ENCODE results near the gene NCR3LG1.
A peak's percentile ranks its signal among the peaks of the same experiment; 100 is the strongest.

NCR3LG1 gene

GRCh38 chr11:17351510-17352176, at the start of gene NCR3LG1:
Gene NCR3LG1, plus strand, starts transcription at chr11:17351800. Its CDS starts 170 bp downstream, at chr11:17351970.
- H3K36me3 Mint-ChIP-seq = no peaks in the 10 kb centered on the region
- peak within 1 kb of the TSS; percentile 91 for H3K4me3 Mint-ChIP-seq
- H3K27ac Mint-ChIP-seq = peak within 1 kb of the TSS; percentile 86
- peaks cover 38% of the 10 kb centered on the region for H3K4me1 Mint-ChIP-seq
- no peaks in the 10 kb centered on the region for H3K9me3 Mint-ChIP-seq
- no peaks in the 10 kb centered on the region for H3K27me3 Mint-ChIP-seq

DNA sequence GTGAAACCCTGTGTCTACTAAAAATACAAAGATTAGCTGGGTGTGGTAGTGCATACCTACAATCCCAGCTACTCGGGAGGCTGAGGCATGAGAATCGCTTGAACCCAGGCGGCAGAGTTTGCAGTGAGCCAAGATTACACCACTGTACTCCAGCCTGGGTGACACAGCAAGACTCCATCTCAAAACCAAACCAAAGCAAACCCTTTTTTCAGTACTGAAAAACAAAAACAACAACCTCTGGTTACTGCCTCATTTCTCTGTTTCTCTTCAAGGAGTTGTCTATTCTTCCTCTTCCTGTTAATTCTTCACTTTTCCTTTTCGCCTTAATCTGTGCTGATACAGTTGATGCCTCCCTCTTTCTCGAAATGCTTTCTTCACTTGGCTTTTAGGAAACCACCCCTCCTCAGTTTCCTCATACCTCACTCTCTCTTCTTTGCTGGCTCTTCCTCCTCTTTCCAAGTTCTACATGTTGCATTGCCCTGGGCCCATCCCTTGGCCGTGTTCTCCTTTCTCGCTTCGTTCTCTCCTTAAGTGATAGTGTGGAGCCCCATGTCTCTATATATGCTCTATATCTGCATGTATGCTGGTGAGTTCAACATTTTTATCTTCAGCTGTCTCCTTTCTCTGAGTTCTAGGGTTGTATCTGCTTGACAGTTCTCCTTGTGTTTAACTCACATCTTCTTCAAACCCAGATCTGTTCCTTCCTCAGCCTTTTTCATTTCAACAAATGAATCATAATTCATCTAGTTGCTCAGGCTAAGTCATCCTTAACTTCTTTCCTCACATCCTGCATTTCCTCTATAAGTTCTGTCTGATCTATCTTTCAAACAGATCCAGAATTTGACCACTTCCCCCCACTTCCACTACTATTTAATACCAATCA, 38.0 kb upstream of the NCR3LG1 start:
- Mint-ChIP-seq H3K27ac (no peak overlapping the region), H3K4me3 (no peak overlapping the region)

DNA sequence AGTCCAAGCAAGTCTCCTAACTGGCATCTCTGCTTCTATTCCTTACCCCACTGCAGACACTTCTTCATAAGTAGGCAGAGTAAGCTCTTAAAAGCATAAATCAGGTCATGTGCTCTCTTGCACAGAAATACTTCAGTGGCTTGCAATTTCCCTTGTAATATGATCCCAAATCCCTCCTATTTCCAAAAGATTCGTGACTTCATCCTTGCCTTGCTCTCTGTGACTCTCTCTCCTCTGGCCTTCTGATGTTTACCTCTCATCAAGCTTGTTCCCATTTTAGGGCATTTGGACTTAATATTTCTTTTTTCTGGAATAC, 37.4 kb upstream of the NCR3LG1 start:
- Mint-ChIP-seq H3K9me3 (no peaks in the 10 kb centered on the region), H3K27ac (no peak overlapping the region), H3K27me3 (no peaks in the 10 kb centered on the region), H3K4me3 (no peak overlapping the region), H3K36me3 (peaks cover 9% of the 10 kb centered on the region), H3K4me1 (no peaks in the 10 kb centered on the region)

More for the DNA sequence above, 38.0 kb upstream of the NCR3LG1 start:
- Mint-ChIP-seq H3K4me1 (no peaks in the 10 kb centered on the region), H3K27me3 (no peaks in the 10 kb centered on the region), H3K9me3 (no peaks in the 10 kb centered on the region), H3K36me3 (peaks cover 7% of the 10 kb centered on the region)

DNA sequence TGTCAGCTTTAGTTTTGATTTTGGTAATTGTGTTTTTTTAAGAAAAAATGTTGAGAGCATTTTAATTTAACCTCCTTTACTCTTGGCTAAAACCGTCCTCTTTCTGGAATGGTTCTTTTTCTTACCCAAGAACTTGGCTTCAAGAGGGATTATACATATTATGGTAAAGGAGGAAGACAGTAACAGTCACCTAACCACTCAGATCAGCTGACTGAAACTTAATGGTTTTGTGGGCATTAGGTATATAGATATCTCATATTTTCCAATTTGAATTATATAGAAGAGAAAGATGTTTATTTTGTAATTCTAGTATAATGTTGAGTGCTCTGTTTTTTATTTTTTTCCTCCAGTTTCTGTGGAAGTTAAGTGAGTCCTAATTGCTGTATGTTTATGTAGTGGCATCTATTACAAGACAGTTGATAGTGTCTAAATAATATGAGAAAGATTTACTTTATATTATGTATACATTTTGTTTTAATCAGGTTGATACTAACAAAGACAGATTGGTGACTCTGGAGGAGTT, 36.6 kb upstream of the NCR3LG1 start:
- no peaks in the 10 kb centered on the region for H3K4me1 Mint-ChIP-seq

DNA sequence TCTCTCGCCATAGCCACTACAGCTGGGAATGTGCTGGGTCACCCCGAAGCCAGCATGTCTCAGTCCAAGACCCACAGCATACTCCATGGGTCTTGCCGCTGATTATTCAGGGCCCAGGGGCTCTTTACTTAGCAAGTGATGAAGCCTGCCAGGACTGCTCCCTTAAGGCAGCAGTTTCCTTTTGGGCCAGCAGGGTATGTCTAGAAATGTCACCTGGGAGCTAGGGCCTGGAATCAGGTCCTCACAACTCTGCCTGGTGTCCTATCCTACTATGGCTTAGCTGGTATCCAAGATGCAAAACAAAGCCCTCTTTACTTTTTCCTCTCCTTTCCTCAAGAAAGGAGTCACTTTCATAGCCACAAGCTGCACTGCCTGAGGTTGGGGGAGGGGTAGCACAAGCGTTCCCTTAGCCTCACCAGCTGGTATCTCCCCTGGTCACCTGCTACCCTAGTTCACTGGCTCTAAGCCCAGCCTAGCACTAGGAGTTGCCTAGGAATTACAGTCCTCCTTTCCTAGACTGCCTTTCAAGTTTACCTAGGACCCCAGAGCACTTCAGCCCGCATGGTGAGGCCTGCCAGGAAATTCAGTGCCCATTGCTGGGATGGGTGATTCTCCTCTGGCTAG, 22.6 kb upstream of the NCR3LG1 start:
- H3K4me1 Mint-ChIP-seq = peaks cover 20% of the 10 kb centered on the region
- no peak overlapping the region for H3K27ac Mint-ChIP-seq
- peaks cover 23% of the 10 kb centered on the region for H3K36me3 Mint-ChIP-seq
- H3K4me3 Mint-ChIP-seq = no peak overlapping the region
- H3K27me3 Mint-ChIP-seq = no peaks in the 10 kb centered on the region
- H3K9me3 Mint-ChIP-seq = no peaks in the 10 kb centered on the region

More for the DNA sequence above, 36.6 kb upstream of the NCR3LG1 start:
- Mint-ChIP-seq H3K27me3 (no peaks in the 10 kb centered on the region), H3K27ac (no peak overlapping the region), H3K9me3 (no peaks in the 10 kb centered on the region), H3K4me3 (no peak overlapping the region), H3K36me3 (peaks cover 12% of the 10 kb centered on the region)

DNA sequence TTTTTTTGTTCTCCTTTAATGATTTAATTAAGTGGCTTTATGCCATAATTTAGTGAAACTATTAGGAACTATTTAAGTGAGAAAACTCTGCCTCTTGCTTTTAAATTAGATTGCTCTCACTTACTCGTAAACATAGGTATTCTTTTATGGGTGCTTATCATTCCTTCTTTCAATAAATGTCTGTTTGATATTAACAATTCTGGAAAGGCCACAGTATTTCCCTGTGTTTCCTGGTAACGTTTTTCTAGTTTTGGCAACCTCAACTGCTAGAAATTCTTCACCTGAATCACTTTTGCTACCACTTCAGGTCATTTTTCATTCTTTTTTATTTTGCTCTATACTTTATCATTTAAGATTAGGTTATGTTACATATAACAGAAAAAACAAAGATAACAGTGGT, 19.9 kb upstream of the NCR3LG1 start:
- Mint-ChIP-seq H3K4me3 (no peak overlapping the region), H3K27ac (no peak overlapping the region), H3K4me1 (peaks cover 17% of the 10 kb centered on the region), H3K36me3 (peaks cover 15% of the 10 kb centered on the region), H3K9me3 (no peaks in the 10 kb centered on the region), H3K27me3 (no peaks in the 10 kb centered on the region)

DNA sequence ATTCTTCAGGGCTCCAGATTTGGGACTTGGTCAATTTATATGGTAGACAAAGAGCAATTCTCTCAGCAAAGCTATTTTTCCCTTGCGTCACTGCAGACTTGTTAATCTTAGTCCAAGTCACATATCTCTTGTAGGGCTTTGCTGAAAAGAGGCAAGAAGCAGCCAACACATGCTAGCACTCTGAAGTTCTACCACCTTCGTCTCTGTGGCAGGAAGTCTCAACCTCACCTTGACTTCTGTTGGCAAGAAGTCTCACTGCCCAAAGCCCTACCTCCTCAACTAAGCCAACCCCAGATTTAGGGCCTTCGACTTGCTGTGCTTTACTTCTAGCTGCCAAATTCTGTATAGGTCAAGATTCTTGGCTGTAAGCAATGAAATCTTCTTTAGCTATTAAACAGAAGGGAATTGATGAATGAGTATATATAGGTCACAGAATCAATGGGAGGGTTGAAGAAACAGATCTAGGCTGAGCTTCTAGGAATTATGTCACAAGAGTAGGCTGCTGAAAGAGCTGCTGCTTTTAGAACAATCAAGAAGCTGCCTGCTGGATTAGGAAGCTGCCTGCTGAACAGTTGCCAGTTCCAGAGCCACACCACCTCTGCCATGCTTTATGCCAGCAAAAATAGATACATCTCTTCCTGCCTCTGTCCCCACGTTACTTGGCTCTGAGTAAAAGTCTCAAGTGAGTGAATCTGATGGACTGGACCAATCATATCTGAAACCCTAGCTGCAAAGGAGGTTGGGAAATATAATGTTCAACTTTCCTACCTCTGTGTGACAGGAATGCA, 17.6 kb upstream of the NCR3LG1 start:
- Mint-ChIP-seq H3K27me3 (no peaks in the 10 kb centered on the region), H3K36me3 (peaks cover 7% of the 10 kb centered on the region), H3K27ac (peak overlapping the region; percentile 70), H3K9me3 (no peaks in the 10 kb centered on the region), H3K4me1 (peaks cover 17% of the 10 kb centered on the region), H3K4me3 (no peak overlapping the region)

- Mint-ChIP-seq H3K27ac (no peak overlapping the region), H3K36me3 (peaks cover 7% of the 10 kb centered on the region), H3K4me3 (no peak overlapping the region), H3K4me1 (peaks cover 12% of the 10 kb centered on the region), H3K9me3 (no peaks in the 10 kb centered on the region), H3K27me3 (no peaks in the 10 kb centered on the region)
These were observed 8.3 kb upstream of the NCR3LG1 start for GRCh38 chr11:17343257-17343656.

DNA sequence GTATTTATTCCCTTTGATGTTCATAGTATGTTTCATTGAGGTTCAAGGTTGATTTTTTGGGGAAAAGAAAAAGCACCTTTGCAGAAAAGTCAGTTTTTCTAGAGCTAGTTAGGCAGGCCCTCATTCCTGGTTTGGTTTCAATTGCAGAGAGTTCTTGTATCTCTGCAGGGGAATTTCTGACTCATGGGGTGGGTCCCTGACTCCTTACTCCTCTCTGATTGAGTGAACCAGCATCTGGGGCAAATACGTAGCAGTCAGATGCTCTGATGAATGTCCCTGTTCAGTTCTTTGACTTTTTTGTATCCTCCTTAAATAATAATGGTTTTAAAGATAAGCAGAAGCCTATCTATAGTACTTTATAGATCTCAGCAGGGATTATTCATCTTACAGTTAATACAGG, 7.7 kb upstream of the NCR3LG1 start:
- Mint-ChIP-seq H3K36me3 (peaks cover 7% of the 10 kb centered on the region), H3K9me3 (no peaks in the 10 kb centered on the region), H3K4me3 (no peak overlapping the region), H3K27ac (peak overlapping the region; percentile 18), H3K27me3 (no peaks in the 10 kb centered on the region), H3K4me1 (peaks cover 12% of the 10 kb centered on the region)

GRCh38 chr11:17347676-17348075, 3.9 kb upstream of the NCR3LG1 start:
- peaks cover 30% of the 10 kb centered on the region for H3K4me1 Mint-ChIP-seq
- no peak overlapping the region for H3K4me3 Mint-ChIP-seq
- H3K9me3 Mint-ChIP-seq = no peaks in the 10 kb centered on the region
- peaks cover 6% of the 10 kb centered on the region for H3K36me3 Mint-ChIP-seq
- no peaks in the 10 kb centered on the region for H3K27me3 Mint-ChIP-seq
- H3K27ac Mint-ChIP-seq = no peak overlapping the region

- Mint-ChIP-seq H3K4me1 (peaks cover 38% of the 10 kb centered on the region), H3K27ac (peak overlapping the region; percentile 59), H3K27me3 (no peaks in the 10 kb centered on the region), H3K36me3 (no peaks in the 10 kb centered on the region), H3K9me3 (no peaks in the 10 kb centered on the region), H3K4me3 (peak overlapping the region; percentile 91)
These were observed 987 bp upstream of the NCR3LG1 start for GRCh38 chr11:17350455-17351171.

DNA sequence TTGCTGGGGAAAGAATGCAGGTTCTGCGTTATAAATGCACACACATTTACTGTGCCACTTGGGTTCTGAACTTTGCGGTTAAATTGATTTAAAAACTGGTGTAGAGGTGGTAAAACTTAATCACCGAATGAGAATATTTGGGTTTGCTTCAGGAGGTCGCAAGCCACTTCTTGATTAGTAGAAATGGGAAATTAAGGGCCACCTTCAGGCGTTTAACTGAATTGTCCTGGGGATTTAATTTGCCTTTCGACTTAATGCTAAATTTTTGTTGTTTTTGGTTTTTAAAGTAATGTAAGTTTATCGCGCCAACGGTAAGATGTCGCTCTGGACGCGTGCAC, 459 bp upstream of the NCR3LG1 start:
- Mint-ChIP-seq H3K4me3 (peak overlapping the region; percentile 91), H3K36me3 (no peaks in the 10 kb centered on the region), H3K4me1 (peaks cover 38% of the 10 kb centered on the region), H3K27ac (peak overlapping the region; percentile 59), H3K9me3 (no peaks in the 10 kb centered on the region), H3K27me3 (no peaks in the 10 kb centered on the region)

DNA sequence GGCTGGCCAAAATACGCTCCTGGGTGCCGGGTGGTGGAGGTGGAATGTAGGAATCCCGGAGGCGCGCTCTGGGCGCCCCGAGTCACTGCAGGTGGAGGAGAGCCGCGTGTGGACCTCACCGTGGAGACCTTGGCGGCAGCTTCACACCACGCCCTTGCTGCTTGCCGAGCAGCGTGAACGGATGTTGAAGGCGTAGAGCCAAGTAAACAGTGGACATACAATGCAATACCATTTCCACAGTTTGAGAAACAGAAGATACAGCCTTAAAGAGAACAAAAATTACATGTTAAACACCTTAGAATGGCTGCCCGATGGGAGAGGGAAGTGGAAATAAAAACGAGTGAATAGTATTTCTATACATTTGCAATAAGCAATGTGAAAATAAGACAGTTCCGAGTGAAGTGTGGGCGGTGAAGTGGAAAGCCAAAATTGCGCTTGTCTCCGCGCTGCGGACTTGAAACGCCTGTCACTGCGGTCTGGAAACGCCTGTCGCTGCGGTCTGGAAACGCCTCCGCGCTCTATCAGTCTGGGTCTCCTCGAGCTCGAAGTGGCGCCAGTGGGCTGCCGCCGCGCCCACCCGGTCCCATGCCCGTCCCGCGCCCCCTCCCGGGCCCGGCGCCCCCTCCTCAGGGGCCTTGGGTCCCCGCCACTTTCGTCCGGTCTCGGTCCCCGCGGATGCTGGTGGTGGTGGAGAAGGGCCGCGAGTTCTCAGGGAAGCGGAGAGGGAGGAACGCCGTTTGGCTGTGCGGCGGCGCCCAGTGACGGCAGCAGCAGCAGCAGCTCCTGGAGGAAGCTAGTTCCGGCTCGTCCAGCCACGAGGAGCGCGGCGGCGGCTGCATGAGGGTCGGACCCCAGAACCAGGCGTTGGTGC, 1.6 kb downstream of the NCR3LG1 start:
- peak overlapping the region; percentile 80 for H3K27ac Mint-ChIP-seq
- no peaks in the 10 kb centered on the region for H3K27me3 Mint-ChIP-seq
- H3K4me1 Mint-ChIP-seq = peaks cover 38% of the 10 kb centered on the region
- H3K9me3 Mint-ChIP-seq = no peaks in the 10 kb centered on the region
- peak overlapping the region; percentile 91 for H3K4me3 Mint-ChIP-seq
- no peaks in the 10 kb centered on the region for H3K36me3 Mint-ChIP-seq

All from activated naive CD4-positive, alpha-beta T cell treated with anti-CD3 and anti-CD28 coated beads, Interleukin-2, amount 50 U/mL, for 24 hours (primary cell).